HG02678 (cell line): ENCODE measurements around the gene BRD9.

ENCODE experiments used
- ATAC-seq: cut with Tn5 transposase; IDR thresholded peaks from one replicate; pipeline ENCODE4 v1.9.1; 2021; ENCODE audit warnings: mild to moderate bottlenecking, moderate library complexity; ENCODE audit not compliant: unreplicated experiment

BRD9 gene

DNA sequence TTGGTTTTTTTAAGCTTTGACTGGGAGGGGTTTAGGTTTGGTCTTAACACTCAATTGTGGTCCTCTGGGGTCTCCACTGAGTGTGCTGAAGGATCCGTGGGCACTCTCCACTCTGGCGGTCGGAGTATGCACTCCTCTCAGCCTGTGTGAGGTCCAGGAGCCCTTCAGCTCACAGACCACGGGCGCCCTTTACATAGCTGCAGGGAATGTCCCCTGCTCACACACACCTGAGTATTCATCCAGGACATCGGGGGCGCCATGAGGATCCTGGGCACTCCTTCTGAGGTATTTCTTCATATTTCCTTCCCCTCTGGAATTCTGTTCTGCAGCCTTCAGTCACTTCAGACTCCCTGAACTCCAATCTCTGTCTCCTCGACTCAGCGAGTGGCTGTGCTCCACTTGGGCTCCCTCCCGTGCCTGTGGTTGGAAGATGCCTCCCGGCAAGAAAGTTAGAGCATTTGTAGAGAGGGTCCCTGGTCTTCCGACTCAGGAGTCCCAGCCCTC is 12.6 kb upstream of the BRD9 start:
- no peak for ATAC-seq

DNA sequence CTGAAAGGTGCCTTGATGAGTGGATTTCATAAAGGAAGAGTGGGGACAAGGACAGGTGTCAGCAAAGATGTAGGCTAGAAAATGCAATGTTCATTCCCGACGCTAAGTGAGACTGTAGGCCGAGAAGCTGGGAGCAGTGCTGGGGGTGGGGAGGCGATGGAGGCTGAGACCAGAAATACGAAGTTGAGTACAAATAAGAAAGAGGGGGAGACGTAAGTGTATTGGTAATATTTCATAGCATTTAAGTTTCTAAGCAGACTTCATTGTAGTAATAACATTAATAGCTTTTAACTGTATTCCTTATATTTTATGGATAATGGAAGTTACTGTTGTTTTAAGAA is 11.1 kb upstream of the BRD9 start:
- no peak for ATAC-seq

DNA sequence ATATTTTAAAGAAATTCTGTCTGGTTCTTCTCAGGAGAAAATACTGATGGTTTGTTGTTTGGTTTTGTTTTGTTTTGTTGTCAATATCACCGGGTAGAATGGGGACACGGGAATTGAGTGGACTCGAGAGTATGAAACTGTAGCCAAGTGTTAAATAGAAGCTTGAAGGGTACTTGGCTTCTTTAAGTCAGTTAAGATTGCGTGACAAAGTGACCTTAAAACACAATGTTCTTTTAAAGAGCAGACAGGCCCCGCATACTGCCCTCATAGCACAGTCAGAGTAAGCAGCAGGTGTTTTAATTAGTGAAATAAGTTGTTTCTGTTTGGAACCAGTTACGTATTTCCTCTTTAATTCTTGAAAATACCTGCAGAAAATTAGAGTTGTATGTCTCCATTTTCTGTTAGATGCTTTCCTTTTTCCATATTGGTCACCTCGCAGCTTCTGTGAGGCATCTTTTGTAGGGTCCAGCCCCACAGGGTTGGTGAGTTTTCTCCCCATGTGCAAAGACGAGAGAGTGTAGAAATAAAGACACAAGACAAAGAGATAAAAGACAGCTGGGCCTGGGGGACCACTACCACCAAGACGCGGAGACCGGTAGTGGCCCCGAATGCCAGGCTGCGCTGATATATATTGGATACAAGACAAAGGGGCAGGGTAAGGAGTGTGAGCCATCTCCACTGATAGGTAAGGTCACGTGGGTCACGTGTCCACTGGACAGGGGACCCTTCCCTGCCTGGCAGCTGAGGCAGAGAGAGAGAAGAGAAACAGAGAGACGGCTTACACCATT is 9.7 kb upstream of the BRD9 start:
- ATAC-seq: no peak

DNA sequence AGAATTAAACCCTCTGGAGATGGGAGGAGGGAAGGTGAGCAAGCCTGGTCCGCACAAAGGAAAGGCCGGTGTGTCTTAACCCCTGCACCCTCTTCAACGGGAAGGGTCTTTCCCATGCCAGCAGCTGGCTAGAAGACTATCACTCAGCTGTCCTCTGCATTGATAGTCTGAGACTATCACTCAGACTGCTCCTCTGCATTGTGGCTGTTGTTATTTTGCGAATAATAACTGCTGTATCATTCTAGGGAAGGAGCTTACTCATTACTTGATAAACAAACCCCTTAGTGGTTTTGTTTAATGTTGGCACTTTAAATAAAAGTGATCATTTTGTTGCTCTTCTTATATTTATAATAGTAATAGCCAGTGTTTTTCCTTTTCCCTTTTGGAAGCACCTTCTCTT is 8.2 kb upstream of the BRD9 start:
- ATAC-seq: no peak

DNA sequence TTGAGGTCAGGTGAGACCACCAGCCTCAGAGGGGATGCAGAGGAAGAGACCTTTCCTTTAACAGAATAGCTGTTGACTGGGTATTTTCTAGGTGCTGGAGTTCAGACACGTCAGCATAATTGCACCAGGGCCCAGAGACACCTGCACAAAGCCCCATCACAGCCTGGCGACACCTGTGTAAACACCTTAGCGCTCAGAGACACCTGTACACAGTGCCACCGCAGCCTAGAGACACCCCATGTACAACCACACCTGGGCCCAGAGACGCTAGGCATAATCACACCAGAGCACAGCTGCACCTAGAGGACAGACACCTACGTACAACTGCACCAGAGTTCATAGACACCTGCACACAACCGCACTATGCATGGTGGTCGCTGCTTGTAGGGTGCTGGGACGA is 1.1 kb upstream of the BRD9 start:
- no peak for ATAC-seq

DNA sequence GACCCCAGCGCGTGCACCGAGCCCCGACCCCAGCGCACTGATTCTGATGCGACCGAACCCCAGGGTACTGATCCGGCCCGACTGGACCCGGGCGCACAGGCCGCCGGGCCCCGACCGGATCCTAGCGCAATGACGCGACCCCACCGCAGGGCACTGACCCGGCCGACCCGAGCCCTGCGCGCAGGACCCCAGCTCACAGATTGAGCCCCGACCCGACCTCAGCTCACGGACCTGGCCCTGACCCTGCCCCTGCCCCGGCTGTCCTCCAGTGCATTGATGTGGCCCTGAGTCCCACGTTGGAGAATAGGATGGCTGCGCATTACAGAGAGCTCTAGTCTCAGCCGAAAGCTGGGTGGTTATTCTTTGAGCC is 521 bp upstream of the BRD9 start:
- ATAC-seq: peak; percentile 8

DNA sequence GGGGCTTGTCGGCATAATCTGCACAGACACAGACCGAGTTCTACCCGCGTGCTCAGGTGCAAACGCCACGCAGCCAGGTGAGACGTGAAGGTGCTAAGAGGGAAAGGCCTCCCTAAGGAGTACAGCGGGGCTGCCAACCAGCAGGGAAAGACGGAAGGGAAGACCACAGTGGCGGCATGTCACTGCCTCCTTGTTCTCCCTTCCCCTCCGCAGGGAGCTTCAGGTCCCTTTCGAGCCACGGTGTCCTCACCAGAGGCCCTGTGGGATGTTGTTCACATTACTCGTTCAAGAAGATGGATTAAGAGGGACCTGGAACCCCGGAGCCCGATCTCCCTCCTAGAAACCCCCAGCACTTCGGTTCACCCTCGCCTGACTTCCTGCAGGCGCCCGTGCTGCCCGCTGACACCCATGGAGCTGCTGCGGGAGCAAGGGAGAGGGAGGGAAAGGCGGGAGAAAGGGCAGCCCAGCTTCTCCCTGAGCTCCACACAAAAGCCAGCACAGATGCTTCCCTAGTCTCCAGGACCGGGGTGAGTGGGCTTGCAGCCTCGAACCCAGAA is 686 bp downstream of the BRD9 start:
- ATAC-seq: no peak

DNA sequence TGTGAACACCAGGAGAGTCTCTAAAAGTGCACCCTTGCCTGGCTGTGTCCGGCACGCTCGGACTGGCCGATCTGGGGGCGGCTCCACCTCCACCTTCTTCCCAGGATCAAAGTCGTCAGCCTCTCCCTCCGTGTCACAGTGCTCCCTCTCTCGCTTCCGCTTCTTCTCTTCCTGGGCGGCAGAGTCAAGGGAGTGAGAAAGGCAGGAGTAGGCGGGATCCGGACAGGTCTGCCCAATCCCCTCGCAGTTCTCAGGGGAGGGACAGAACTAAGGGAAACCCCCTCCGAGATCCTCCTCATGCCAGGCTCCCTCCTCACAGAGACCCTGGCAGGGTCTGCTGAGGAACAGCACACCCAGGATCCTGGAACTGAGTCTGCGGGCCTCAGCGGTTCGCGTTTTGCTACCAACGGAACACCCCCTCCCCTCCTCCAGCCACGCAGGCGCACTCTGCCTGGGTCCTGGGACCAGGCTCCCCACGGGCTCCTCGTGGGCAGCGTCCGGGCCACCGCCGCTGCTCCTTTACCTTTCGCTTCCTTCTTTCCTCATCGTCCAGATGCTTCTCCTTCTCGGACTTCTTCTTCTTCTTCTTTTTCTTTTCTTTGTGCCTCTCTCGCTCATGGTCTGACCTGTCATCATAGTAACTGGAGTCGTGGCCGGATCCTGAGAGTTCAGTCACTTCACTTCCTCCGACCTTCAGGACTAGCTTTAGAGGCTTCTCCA is 1.3 kb downstream of the BRD9 start:
- ATAC-seq: no peak

DNA sequence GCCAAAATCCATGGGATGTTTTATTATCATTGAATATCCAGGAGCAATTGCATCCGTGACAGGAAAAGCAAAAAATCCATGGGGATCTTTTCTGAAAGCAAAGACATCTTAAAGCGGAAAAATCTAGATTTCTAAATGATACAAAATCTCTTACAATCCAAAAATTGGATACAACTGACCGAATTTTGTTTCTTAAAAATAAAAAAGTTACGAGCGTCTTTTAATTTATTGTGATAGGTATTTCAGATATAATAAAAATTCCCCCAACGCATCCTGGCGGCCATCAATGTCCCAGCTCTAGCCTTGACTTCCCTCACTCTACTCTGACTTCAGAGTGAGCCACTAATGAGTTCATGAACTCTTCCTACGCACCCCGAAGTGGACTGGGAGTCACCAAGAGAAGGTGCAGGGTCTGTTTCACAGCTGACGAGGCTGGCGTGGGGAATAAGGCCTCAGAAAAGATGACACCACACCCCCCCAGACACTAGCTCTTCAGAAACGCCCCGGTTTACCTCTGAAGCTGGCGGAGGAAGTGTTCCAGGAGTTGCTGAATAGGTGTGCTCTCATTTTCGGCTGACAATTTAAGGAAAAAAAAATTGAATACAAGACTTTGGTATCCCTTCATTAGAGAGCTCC is 3.4 kb downstream of the BRD9 start:
- no peak for ATAC-seq

DNA sequence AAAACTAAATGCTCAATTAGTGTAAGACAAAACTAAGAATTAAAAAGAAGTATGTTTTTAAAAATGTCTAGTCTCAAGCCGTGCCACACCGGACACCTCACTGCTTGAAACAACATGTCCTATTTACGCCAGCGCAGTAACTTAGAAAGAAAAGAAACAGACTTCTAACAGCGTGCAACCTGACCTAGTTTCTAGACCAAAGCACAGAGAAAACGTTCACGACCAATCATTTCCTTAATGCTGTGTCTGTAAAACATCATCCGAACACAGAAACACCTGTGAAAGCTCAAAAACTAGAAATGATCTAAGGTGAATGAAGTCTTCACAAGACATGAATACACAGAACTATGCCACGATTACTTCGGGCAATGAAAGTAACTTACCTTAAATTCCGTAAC is 4.0 kb downstream of the BRD9 start:
- ATAC-seq: no peak

DNA sequence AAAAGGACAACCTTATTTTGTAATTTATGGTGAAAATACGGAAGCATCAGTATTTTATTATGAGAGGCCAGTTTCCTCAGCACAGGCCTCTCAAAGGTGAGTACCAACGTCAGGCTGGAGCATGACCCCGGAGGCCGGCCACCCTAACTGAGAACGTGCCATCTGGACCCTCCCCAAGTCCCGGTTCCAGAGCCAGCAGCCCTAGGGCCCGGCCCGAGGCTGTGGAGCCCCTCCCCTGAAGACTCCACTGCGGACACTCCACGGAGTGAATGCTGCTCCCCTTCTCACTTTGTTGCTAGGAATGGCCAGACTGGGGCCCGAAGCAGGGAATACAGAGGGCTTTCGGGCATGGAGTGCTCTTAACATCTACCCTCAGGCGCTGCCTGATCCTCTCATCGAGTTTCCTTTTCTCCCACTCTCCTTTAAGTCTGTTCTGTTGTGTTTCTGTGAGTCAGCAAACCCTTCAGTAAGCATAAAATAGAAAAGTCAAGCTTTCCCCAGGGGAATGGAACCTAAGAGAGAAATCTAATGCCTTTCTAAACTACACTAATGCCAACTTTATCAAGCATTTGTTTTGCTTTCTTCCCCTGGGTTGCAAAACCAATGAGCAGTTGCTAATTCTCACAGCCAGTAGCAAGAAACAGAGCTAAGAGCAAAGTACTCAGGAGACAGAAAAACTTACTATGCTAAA is 4.5 kb downstream of the BRD9 start:
- ATAC-seq: no peak

DNA sequence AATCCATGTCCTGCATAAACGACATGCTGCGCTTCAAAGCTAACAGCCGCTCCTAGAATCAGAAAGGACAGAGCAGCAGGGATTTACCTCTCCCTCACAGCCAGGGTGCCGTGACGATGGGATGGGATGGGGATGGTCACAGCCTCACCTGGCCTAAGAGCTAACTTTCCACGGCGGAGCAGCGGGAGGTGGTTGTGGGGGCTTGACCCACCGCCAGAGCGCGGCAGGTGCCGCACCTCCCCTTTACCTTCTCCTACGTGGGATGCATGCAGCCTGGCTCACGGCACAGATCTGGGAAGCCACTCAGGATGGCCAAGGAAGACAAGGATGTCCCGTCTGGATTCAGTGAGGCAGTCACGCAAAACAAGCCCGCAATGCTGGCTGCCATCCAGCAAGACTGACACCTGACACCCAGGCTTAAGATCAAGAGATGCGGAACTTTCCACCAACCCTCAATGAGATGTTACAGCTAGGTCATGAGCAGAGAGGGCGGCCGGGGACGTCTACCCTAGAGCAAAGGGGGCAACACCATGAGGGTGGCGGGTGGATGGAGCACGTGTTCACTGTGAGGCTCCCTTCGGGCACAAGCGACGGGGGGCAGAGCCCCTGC is 5.8 kb downstream of the BRD9 start:
- ATAC-seq: no peak

DNA sequence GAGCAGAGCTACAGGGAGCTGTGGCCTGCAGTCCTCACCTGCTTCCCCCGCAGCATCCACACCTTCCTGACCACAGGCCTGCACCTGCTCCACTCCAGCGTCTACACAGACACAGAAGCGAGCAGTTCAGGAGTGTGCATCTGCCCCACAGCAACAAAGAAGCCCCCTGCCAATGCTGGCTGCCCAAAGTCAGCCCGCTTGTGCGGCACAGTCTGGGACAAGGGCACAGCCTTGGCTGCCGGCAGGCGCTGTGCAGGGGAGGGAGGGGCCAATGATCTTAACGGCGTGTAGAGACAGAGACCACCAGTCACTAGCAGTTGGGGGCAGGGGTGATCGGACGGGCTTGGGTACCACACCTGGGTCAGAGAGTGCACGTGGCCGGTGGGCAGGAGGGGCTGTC is 6.6 kb downstream of the BRD9 start:
- no peak for ATAC-seq

DNA sequence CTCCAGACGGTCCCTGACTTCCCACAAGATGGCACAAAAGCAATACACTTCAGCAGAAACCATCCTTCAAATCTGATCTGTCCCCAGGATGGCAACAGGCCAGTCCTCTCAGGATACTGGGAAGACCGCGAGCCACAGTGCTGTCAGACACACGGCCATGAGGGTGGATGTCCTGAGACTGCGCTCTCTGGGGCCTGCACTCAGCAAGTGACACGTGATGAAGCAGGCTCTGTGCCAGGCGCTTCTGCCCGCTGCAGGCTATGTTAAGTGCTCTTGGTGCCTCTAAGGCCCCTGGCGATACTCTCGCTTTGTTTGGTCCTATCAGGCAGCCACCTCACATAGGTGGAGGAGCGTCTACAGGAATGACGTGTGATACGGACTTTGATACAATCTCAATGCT is 7.1 kb downstream of the BRD9 start:
- ATAC-seq: no peak

DNA sequence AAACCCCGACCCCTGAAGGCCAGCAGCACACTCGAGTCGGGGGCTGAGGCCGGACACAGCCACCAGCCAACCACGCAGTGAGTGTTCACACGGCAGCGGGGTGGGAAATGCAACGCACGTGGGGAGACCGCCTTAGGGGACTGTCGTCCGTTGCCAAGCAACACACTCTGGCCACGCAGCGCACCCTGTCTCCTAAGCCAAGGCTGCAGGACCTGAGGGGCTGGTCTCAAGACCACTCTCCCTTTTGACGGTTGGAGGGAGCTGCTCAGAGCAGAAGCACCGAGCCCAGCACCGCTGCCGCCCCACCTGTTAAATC is 7.5 kb downstream of the BRD9 start:
- ATAC-seq: no peak

DNA sequence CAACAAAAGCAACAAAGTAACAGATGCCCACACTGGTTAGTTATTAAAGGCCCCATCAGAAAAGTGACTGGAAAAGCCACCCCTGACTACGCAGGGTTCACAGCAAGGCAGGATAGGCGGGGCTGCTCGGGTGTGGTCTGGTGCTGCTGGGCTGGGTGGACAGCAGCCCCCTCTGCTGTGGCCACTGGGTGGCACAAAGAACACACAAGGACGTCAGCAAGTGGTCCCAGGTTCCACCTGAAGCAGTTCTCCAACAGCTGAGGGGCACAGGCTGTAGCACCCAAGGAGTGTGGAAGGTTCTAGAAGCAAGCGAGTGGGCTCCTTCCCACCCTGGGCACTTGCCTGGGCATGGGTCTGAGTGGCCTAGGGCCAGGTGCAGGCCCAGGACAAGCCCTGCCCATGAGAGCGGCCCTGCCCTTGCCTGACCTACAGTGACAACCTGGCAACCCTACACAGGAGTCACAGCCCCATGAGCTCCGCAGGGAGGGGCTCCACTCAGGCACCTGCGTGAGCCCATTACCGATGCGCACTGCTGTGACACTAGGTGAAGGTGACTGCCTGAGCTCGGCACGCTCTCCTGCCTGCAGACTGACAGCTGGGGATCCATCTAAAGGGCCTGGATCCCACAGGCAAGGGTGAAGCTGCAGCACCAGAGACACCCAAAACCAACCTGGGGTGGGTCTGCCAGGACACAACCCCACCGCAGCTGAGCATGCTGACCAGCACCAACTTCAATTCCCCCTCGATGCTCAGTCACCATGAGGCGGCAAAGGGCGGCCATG is 8.1 kb downstream of the BRD9 start:
- no peak for ATAC-seq

DNA sequence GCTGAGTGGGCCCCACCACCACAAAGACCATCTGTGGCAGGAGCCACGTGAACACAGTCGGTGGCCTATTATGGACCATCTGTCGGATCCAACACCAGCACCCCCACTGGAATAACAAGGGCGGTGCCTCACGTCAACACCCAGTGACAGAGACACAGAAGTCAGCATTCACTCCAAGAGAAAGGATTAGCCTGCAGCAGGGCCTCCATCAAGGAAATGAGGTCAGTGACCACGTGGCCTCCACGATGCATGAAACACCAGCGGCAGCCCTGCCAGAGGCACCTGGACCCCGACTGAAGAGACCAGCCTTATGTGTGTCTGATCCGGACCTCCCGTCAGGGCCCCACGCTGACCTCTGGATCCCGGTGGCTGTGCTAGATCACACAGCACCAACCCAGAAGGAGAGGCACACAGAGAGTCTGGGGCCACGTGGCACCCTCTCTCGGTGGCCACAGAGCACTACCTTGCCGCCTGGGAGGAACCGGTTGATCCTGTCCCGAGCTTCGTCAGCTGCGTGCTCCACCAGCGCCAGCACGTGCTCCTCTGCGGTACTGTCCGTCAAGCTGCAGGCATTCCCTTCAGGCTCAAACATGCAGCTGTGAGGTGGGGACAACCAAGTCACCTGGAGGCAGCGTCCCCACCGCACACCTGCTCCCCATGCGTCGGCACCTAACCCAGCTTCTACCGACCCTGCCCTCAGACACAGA is 9.0 kb downstream of the BRD9 start:
- no peak for ATAC-seq

DNA sequence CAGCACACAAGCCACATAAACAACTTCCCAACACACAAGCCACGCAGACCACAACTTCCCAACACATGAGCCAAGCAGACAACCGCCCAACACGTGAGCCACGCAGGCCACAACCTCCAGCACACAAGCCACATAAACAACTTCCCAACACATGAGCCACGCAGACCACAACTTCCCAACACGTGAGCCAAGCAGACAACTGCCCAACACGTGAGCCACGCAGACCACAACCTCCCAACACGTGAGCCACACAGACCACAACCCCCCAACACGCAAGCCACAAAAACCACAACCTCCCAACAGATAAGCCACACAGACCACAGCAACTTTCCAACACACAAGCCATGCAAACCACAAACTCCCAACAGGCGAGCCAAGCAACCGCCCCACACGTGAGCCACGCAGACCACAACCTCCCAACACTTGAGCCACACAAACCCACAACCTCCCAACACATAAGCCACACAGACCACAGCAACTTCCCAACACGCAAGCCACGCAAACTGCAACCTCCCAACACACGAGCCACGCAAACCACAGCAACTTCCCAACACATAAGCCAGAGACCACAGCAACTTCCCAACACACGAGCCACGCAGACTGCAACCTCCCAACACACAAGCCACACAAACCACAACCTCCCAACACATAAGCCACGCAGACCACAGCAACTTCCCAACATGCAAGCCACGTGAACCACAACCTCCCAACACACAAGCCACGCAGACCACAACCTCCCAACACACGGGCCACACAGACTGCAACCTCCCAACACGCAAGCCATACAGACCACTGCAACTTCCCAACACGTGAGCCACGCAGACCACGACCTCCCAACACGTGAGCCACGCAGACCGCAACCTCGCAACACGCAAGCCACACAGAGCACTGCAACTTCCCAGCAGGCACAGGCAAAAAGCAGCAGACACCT is 10.1 kb downstream of the BRD9 start:
- ATAC-seq: no peak

DNA sequence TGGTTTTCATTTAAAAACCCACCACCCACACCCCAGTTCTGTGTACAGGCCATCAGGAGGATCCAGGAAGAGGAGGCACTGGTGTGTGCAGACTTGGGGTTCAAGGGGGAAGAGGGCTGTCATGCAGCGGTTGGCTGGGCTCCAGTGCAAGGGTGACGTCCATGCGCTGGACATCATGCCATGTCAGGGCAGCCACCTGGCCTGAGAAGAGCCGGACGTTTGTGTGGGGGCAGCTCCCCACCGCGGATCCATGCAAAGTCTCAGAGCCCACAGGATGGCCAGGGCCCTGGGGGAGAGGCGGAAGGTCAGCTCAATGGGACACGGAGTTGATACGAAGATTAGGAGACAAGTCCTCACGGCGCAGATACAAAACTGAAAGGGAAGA is 11.1 kb downstream of the BRD9 start:
- ATAC-seq: no peak
